MCF 10A (cell line): Measurements from ENCODE around the gene FBN3. TPM values are rescaled to one million over a fixed set of nuclear protein-coding genes. Genes with fewer than 3 reads are reported as not detected.

ENCODE experiments used
- BruUV-seq: library from RNA; stranded (reverse); fragments of 400-500 nt; replicated peaks from 2 replicates; lab custom pipeline; 2021; lab: Mats Ljungman, UMichigan
- CTCF ChIA-PET: fragments of 300-600 bp; sonication (Branson Sonifier 250); formaldehyde crosslinking; extraction: SDS; loops from one replicate; lab custom pipeline; 2021; ENCODE audit warnings: antibody characterized with exemption, inconsistent platforms; lab: Yijun Ruan, JAX
- POLR2A ChIA-PET: fragments of 300-600, 350-650 bp; sonication (Branson Sonifier 250); formaldehyde crosslinking; extraction: SDS; loops from one replicate; lab custom pipeline; 2020; ENCODE audit warnings: antibody characterized with exemption, inconsistent platforms; lab: Yijun Ruan, JAX
- DNase-seq: peaks from one replicate; pipeline ENCODE4 v3.0.0-alpha.2; 2018; ENCODE audit not compliant: unreplicated experiment
- H3K27ac Mint-ChIP-seq: one replicate; pipeline ENCODE4 v1.8.0; 2022; ENCODE audit warnings: mild to moderate bottlenecking, low read depth, mixed read lengths; ENCODE audit not compliant: unreplicated experiment
- H3K27me3 Mint-ChIP-seq: one replicate; pipeline ENCODE4 v1.8.0; 2022; ENCODE audit warnings: mixed read lengths; ENCODE audit not compliant: insufficient read depth, unreplicated experiment
- H3K36me3 Mint-ChIP-seq: one replicate; pipeline ENCODE4 v1.8.0; 2022; ENCODE audit warnings: mild to moderate bottlenecking, moderate library complexity, mixed read lengths; ENCODE audit not compliant: insufficient read depth, unreplicated experiment
- H3K4me1 Mint-ChIP-seq: one replicate; pipeline ENCODE4 v1.8.0; 2022; ENCODE audit warnings: mixed read lengths; ENCODE audit not compliant: insufficient read depth, unreplicated experiment
- H3K4me3 Mint-ChIP-seq: one replicate; pipeline ENCODE4 v1.8.0; 2022; ENCODE audit warnings: mild to moderate bottlenecking, moderate library complexity, mixed read lengths; ENCODE audit not compliant: unreplicated experiment
- H3K9me3 Mint-ChIP-seq: one replicate; pipeline ENCODE4 v1.8.0; 2022; ENCODE audit warnings: mixed read lengths; ENCODE audit not compliant: unreplicated experiment
- CTCF ChIP-seq: fragments of 200-600 bp; IDR thresholded peaks from one replicate; pipeline ENCODE4 v1.8.0; 2022; ENCODE audit warnings: antibody characterized with exemption, mild to moderate bottlenecking; ENCODE audit not compliant: unreplicated experiment
- intact Hi-C: fragments of 100-400 bp; cut with micrococcal nuclease; formaldehyde crosslinking; loops from 2 replicates; pipeline ENCODE4 v1.14.1; 2022
- total RNA-seq: library from RNA; stranded (reverse); gene quantifications from 2 replicates; pipeline ENCODE4 v1.2.3, GENCODE V29; 2022

FBN3 gene
- total RNA-seq, 1 experiment from 2014 or later = not detected

- H3K27ac Mint-ChIP-seq = no peak overlapping the region
- intact Hi-C loops = no loop called here
- DNase-seq = no peak
- no peak for TF ChIP-seq CTCF
- ChIA-PET CTCF (no interaction called here), POLR2A (no interaction called here)
- H3K4me1 Mint-ChIP-seq = peaks cover 4% of the 10 kb centered on the region
- H3K27me3 Mint-ChIP-seq = no peaks in the 10 kb centered on the region
- no peaks in the 10 kb centered on the region for H3K9me3 Mint-ChIP-seq
- H3K4me3 Mint-ChIP-seq = no peak overlapping the region
- BruUV-seq = no TSS peak
- no peaks in the 10 kb centered on the region for H3K36me3 Mint-ChIP-seq
Observed at GRCh38 chr19:8117991-8118390, 31.4 kb downstream of the FBN3 start.

GRCh38 chr19:8116437-8117293, 32.7 kb downstream of the FBN3 start:
- ChIA-PET CTCF (no interaction called here), POLR2A (no interaction called here)
- H3K27ac Mint-ChIP-seq = no peak overlapping the region
- H3K9me3 Mint-ChIP-seq = no peaks in the 10 kb centered on the region
- TF ChIP-seq CTCF = no peak
- H3K27me3 Mint-ChIP-seq = no peaks in the 10 kb centered on the region
- peaks cover 6% of the 10 kb centered on the region for H3K4me1 Mint-ChIP-seq
- DNase-seq = peak; percentile 39
- H3K4me3 Mint-ChIP-seq = no peak overlapping the region
- BruUV-seq = no TSS peak
- intact Hi-C loops = no loop called here
- no peaks in the 10 kb centered on the region for H3K36me3 Mint-ChIP-seq

GRCh38 chr19:8115805-8116396, 33.5 kb downstream of the FBN3 start:
- no TSS peak for BruUV-seq
- no peaks in the 10 kb centered on the region for H3K27me3 Mint-ChIP-seq
- no peak overlapping the region for H3K27ac Mint-ChIP-seq
- no peaks in the 10 kb centered on the region for H3K36me3 Mint-ChIP-seq
- CTCF ChIA-PET = interaction anchor here (0.5 to 0.7 kb wide), 2 partner anchors 114 to 595 kb away, joined by 3 to 4 read pairs; no protein-coding TSS in a partner anchor
- no peak for TF ChIP-seq CTCF
- DNase-seq = no peak
- peaks cover 6% of the 10 kb centered on the region for H3K4me1 Mint-ChIP-seq
- no peaks in the 10 kb centered on the region for H3K9me3 Mint-ChIP-seq
- H3K4me3 Mint-ChIP-seq = no peak overlapping the region
- POLR2A ChIA-PET = no interaction called here
- intact Hi-C loops = no loop called here

GRCh38 chr19:8113017-8113416, 36.4 kb downstream of the FBN3 start:
- no peaks in the 10 kb centered on the region for H3K27me3 Mint-ChIP-seq
- no peaks in the 10 kb centered on the region for H3K36me3 Mint-ChIP-seq
- no peak overlapping the region for H3K4me3 Mint-ChIP-seq
- no peaks in the 10 kb centered on the region for H3K9me3 Mint-ChIP-seq
- BruUV-seq = no TSS peak
- no peak overlapping the region for H3K27ac Mint-ChIP-seq
- POLR2A ChIA-PET = interaction anchor here (1.0 kb wide), 1 partner anchor 62 kb away, joined by 3 read pairs; no protein-coding TSS in a partner anchor
- H3K4me1 Mint-ChIP-seq = peaks cover 6% of the 10 kb centered on the region
- CTCF ChIA-PET = interaction anchor here (0.5 kb wide), 1 partner anchor 50 kb away, joined by 3 read pairs; no protein-coding TSS in a partner anchor
- TF ChIP-seq CTCF = no peak
- intact Hi-C loops = no loop called here
- peak; percentile 89 for DNase-seq
